HG03139 (cell line): Measurements from ENCODE around the gene GRIK4.

ENCODE experiments used
- ATAC-seq: cut with Tn5 transposase; IDR thresholded peaks from one replicate; pipeline ENCODE4 v1.9.1; 2021; ENCODE audit not compliant: unreplicated experiment

Gene GRIK4

GRCh38 chr11:120523196-120523595 is 11.6 kb downstream of the GRIK4 start:
- ATAC-seq, result no peak

GRCh38 chr11:120524536-120525085 is 13.1 kb downstream of the GRIK4 start:
- no peak for ATAC-seq

- ATAC-seq, result no peak
These were observed 14.0 kb downstream of the GRIK4 start for GRCh38 chr11:120525261-120526171.

GRCh38 chr11:120526241-120526640 is 14.7 kb downstream of the GRIK4 start:
- no peak for ATAC-seq

- ATAC-seq, result no peak
These were observed 15.7 kb downstream of the GRIK4 start for GRCh38 chr11:120527111-120527761.

GRCh38 chr11:120528749-120529148 is 17.2 kb downstream of the GRIK4 start:
- ATAC-seq, result no peak

GRCh38 chr11:120529214-120529613 is 17.7 kb downstream of the GRIK4 start:
- ATAC-seq, result no peak

GRCh38 chr11:120529911-120530310 is 18.4 kb downstream of the GRIK4 start:
- no peak for ATAC-seq

GRCh38 chr11:120532082-120532831 is 20.7 kb downstream of the GRIK4 start:
- ATAC-seq, result no peak

GRCh38 chr11:120532832-120533196 is 21.3 kb downstream of the GRIK4 start:
- ATAC-seq, result no peak

- ATAC-seq, result no peak
These were observed 24.7 kb downstream of the GRIK4 start for GRCh38 chr11:120536091-120536796.

- ATAC-seq, result no peak
These were observed 25.2 kb downstream of the GRIK4 start for GRCh38 chr11:120536797-120537169.

- no peak for ATAC-seq
These were observed 26.4 kb downstream of the GRIK4 start for GRCh38 chr11:120537996-120538395.

GRCh38 chr11:120538707-120539106 is 27.2 kb downstream of the GRIK4 start:
- ATAC-seq, result no peak

- no peak for ATAC-seq
These were observed 28.3 kb downstream of the GRIK4 start for GRCh38 chr11:120539667-120540369.

- ATAC-seq, result no peak
These were observed 29.4 kb downstream of the GRIK4 start for GRCh38 chr11:120540744-120541465.

- ATAC-seq, result no peak
These were observed 32.1 kb downstream of the GRIK4 start for GRCh38 chr11:120543521-120544215.

GRCh38 chr11:120545813-120546212 is 34.3 kb downstream of the GRIK4 start:
- ATAC-seq, result no peak
